ENCODE data around the gene LBH. TPM values are rescaled to one million over a fixed set of nuclear protein-coding genes. Genes with fewer than 3 reads are reported as not detected.

The LBH gene
- polyA plus RNA-seq, 3 donors, result 0.41 to 0.76 (median 0.42) TPM

- Histone ChIP-seq H3K9me3 (replicated peaks in 1 of 2; ENCODE audit: control insufficient read depth in 1 of 2, insufficient read depth in 1 of 2, low read length in 2 of 2) (no peaks in the 10 kb centered on the region), H3K4me1 (ENCODE audit: control insufficient read depth in 1 of 2, insufficient read depth in 2 of 2, low read length in 2 of 2) (peaks cover 10 to 12% of the 10 kb centered on the region in 2 donors), H3K4me3 (replicated peaks in 1 of 3; ENCODE audit: low read depth in 2 of 3, low read length in 3 of 3) (no peak overlapping the region), H3K27ac (ENCODE audit: low read depth in 1 of 2, low read length in 2 of 2) (no peak overlapping the region), H3K9ac (ENCODE audit: insufficient read depth, low read length, poor library complexity, severe bottlenecking) (no peak overlapping the region), H3K4me2 (replicated peaks; ENCODE audit: extremely low read depth, low read length, poor library complexity, severe bottlenecking) (no peak overlapping the region), H2AFZ (ENCODE audit: insufficient read depth, low read depth, low read length, poor library complexity, severe bottlenecking) (no peak overlapping the region), H3K79me2 (ENCODE audit: insufficient read depth, low read length) (no peaks in the 10 kb centered on the region), H3K27me3 (ENCODE audit: control insufficient read depth in 2 of 2, insufficient read depth in 2 of 2, low read length in 2 of 2) (peaks cover 12 to 19% of the 10 kb centered on the region in 2 donors), H3K36me3 (replicated peaks in 1 of 2; ENCODE audit: control insufficient read depth in 1 of 2, insufficient read depth in 2 of 2, low read length in 2 of 2) (no peaks in the 10 kb centered on the region), H4K20me1 (ENCODE audit: insufficient read depth, low read length) (no peaks in the 10 kb centered on the region)
- no peaks in the 10 kb centered on the region for H3K36me3 Mint-ChIP-seq
- TF ChIP-seq CTCF (IDR thresholded peaks at IDR 0.05), result no peak
- peaks cover 19 to 35% (median 29%) of the 10 kb centered on the region in 3 donors for H3K27me3 Mint-ChIP-seq (ENCODE audit: low read depth in 3 of 3)
- WGBS (ENCODE audit: insufficient coverage), result 33% methylated on average over 7 of the region's 12 CpGs
- no peak overlapping the region for H3K27ac Mint-ChIP-seq
- peaks cover 0 to 2% (median 0%) of the 10 kb centered on the region in 7 donors for H3K9me3 Mint-ChIP-seq
- peaks cover 15% of the 10 kb centered on the region for H3K4me1 Mint-ChIP-seq
- DNase-seq, result peak; percentile 25 to 63 (median 28)
- peak overlapping the region in 1 of 2 donors; percentile 24 for H3K4me3 Mint-ChIP-seq
- intact Hi-C loops (cut with micrococcal nuclease), result no loop called here
Measured at GRCh38 chr2:30293303-30293921, 62.1 kb downstream of the LBH start.

- H3K4me1 ChIP-seq (ENCODE audit: control insufficient read depth in 1 of 2, insufficient read depth in 2 of 2, low read length in 2 of 2), result peaks cover 9% of the 10 kb centered on the region in 2 donors
- H4K20me1 ChIP-seq (ENCODE audit: insufficient read depth, low read length), result no peaks in the 10 kb centered on the region
- TF ChIP-seq CTCF (IDR thresholded peaks at IDR 0.05), result no peak
- no peaks in the 10 kb centered on the region for H3K36me3 ChIP-seq (replicated peaks in 1 of 2; ENCODE audit: control insufficient read depth in 1 of 2, insufficient read depth in 2 of 2, low read length in 2 of 2)
- H3K27me3 ChIP-seq (ENCODE audit: control insufficient read depth in 2 of 2, insufficient read depth in 2 of 2, low read length in 2 of 2), result peaks cover 12 to 19% of the 10 kb centered on the region in 2 donors
- H3K9me3 ChIP-seq (replicated peaks in 1 of 2; ENCODE audit: control insufficient read depth in 1 of 2, insufficient read depth in 1 of 2, low read length in 2 of 2), result no peaks in the 10 kb centered on the region
- intact Hi-C loops (cut with micrococcal nuclease), result no loop called here
- H3K36me3 Mint-ChIP-seq, result no peaks in the 10 kb centered on the region
- peaks cover 12% of the 10 kb centered on the region for H3K4me1 Mint-ChIP-seq
- WGBS (ENCODE audit: insufficient coverage), result 95% methylated on average over 4 of the region's 5 CpGs
- H3K4me3 ChIP-seq (replicated peaks in 1 of 3; ENCODE audit: low read depth in 2 of 3, low read length in 3 of 3), result no peak overlapping the region
- H3K27ac ChIP-seq (ENCODE audit: low read depth in 1 of 2, low read length in 2 of 2), result no peak overlapping the region
- H3K27ac Mint-ChIP-seq, result no peak overlapping the region
- no peak overlapping the region for H3K9ac ChIP-seq (ENCODE audit: insufficient read depth, low read length, poor library complexity, severe bottlenecking)
- peaks cover 0 to 2% (median 0%) of the 10 kb centered on the region in 7 donors for H3K9me3 Mint-ChIP-seq
- no peaks in the 10 kb centered on the region for H3K79me2 ChIP-seq (ENCODE audit: insufficient read depth, low read length)
- no peak overlapping the region for H2AFZ ChIP-seq (ENCODE audit: insufficient read depth, low read depth, low read length, poor library complexity, severe bottlenecking)
- no peak for DNase-seq
- H3K4me2 ChIP-seq (replicated peaks; ENCODE audit: extremely low read depth, low read length, poor library complexity, severe bottlenecking), result no peak overlapping the region
- H3K4me3 Mint-ChIP-seq, result no peak overlapping the region
- H3K27me3 Mint-ChIP-seq (ENCODE audit: low read depth in 3 of 3), result peaks cover 19 to 35% (median 25%) of the 10 kb centered on the region in 3 donors
Measured at GRCh38 chr2:30294133-30294532, 62.8 kb downstream of the LBH start.

All from CD14-positive monocyte (primary cell).